SKM-1 (cell line): ENCODE data around the gene RNASEH2C.
"Not testable (repeated sequence)": the region's sequence is repeated elsewhere in the genome, so short reads cannot be mapped to it uniquely, and the experiment has no call there.

ENCODE experiments used
- DNase-seq: peaks from one replicate; lab custom pipeline; 2025; ENCODE audit not compliant: unreplicated experiment; lab: John Stamatoyannopoulos, UW

Gene RNASEH2C

GRCh38 chr11:65720211-65720934, at the start of gene RNASEH2C:
TSS of gene RNASEH2C (minus strand) at chr11:65720798. CDS start at chr11:65720758, 40 bp downstream.
- DNase-seq, result peak; percentile 71

GRCh38 chr11:65767806-65768205, 47.2 kb upstream of the RNASEH2C start:
- DNase-seq, result not testable (repeated sequence)

GRCh38 chr11:65767406-65767805, 46.8 kb upstream of the RNASEH2C start:
- no peak for DNase-seq

GRCh38 chr11:65766535-65766934, 45.9 kb upstream of the RNASEH2C start:
- peak; percentile 74 for DNase-seq

GRCh38 chr11:65764434-65764833, 43.8 kb upstream of the RNASEH2C start:
- DNase-seq, result no peak

GRCh38 chr11:65762816-65763215, 42.2 kb upstream of the RNASEH2C start:
- not testable (repeated sequence) for DNase-seq

GRCh38 chr11:65762169-65762568, 41.6 kb upstream of the RNASEH2C start:
- not testable (repeated sequence) for DNase-seq

- no peak for DNase-seq
Observed at GRCh38 chr11:65745049-65745448, 24.5 kb upstream of the RNASEH2C start.

GRCh38 chr11:65744699-65745042, 24.1 kb upstream of the RNASEH2C start:
- no peak for DNase-seq

GRCh38 chr11:65744026-65744698, 23.6 kb upstream of the RNASEH2C start:
- DNase-seq, result peak; percentile 15

GRCh38 chr11:65743681-65744025, 23.1 kb upstream of the RNASEH2C start:
- no peak for DNase-seq

GRCh38 chr11:65742353-65742752, 21.8 kb upstream of the RNASEH2C start:
- DNase-seq, result no peak

GRCh38 chr11:65741185-65741584, 20.6 kb upstream of the RNASEH2C start:
- no peak for DNase-seq

- no peak for DNase-seq
Observed at GRCh38 chr11:65739022-65739421, 18.4 kb upstream of the RNASEH2C start.

GRCh38 chr11:65736810-65737209, 16.2 kb upstream of the RNASEH2C start:
- DNase-seq, result no peak

GRCh38 chr11:65735111-65735510, 14.5 kb upstream of the RNASEH2C start:
- not testable (repeated sequence) for DNase-seq

GRCh38 chr11:65730461-65730860, 9.9 kb upstream of the RNASEH2C start:
- no peak for DNase-seq

GRCh38 chr11:65727865-65728264, 7.3 kb upstream of the RNASEH2C start:
- no peak for DNase-seq

- DNase-seq, result no peak
Observed at GRCh38 chr11:65726660-65727059, 6.1 kb upstream of the RNASEH2C start.

- no peak for DNase-seq
Observed at GRCh38 chr11:65722261-65722660, 1.7 kb upstream of the RNASEH2C start.

- DNase-seq, result peak; percentile 25
Observed at GRCh38 chr11:65719871-65720210, 757 bp downstream of the RNASEH2C start.

GRCh38 chr11:65718964-65719492, 1.6 kb downstream of the RNASEH2C start:
- no peak for DNase-seq

GRCh38 chr11:65718531-65718930, 2.1 kb downstream of the RNASEH2C start:
- DNase-seq, result no peak
